ENCODE data around the gene SLAMF7.
"Not testable (repeated sequence)": the region's sequence is repeated elsewhere in the genome, so short reads cannot be mapped to it uniquely, and the experiment has no call there.

DNA sequence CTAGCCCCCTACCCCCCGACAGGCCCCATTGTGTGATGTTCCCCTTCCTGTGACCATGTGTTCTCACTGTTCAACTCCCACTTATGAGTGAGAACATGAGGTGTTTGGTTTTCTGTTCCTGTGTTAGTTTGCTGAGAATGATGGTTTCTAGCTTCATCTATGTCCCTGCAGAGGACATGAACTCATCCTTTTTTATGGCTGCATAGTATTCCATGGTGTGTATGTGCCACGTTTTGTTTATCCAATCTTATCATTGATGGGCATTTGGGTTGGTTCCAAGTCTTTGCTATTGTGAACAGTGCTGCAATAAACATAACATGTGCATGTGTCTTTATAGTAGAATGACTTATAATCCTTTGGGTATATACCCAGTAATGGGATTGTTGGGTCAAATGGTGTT lies 7.5 kb upstream of the SLAMF7 start:
- not testable (repeated sequence) for TF ChIP-seq POLR2A, CTCF (IDR thresholded peaks at IDR 0.05)
